22Rv1 (cell line): ENCODE measurements around the gene KLHL14.
"Not testable (repeated sequence)": the region's sequence is repeated elsewhere in the genome, so short reads cannot be mapped to it uniquely, and the experiment has no call there.

ENCODE experiments used
- H3K27ac ChIP-seq: fragments of 450-650 bp; 2 replicates; pipeline ENCODE4 v1.5.1; 2017
- CTCF ChIP-seq: fragments of 450-650 bp; IDR thresholded peaks from 2 replicates; pipeline ENCODE4 v1.5.1; 2017; ENCODE audit warnings: mild to moderate bottlenecking
- ZFX ChIP-seq: fragments of 450-650 bp; IDR thresholded peaks from 2 replicates; pipeline ENCODE4 v1.6.1; 2017; ENCODE audit warnings: antibody characterized with exemption, borderline replicate concordance

KLHL14 gene

GRCh38 chr18:32670727-32671126 is 102.1 kb downstream of the KLHL14 start:
- no peak for TF ChIP-seq ZFX
- TF ChIP-seq CTCF = no peak
- no peak overlapping the region for H3K27ac ChIP-seq

GRCh38 chr18:32669549-32670165 is 103.2 kb downstream of the KLHL14 start:
- TF ChIP-seq CTCF = peak; percentile 38
- TF ChIP-seq ZFX = no peak
- H3K27ac ChIP-seq = no peak overlapping the region

GRCh38 chr18:32668956-32669355 is 103.9 kb downstream of the KLHL14 start:
- no peak overlapping the region for H3K27ac ChIP-seq

GRCh38 chr18:32661486-32662299 is 111.1 kb downstream of the KLHL14 start:
- no peak for TF ChIP-seq ZFX
- TF ChIP-seq CTCF = no peak
- no peak overlapping the region for H3K27ac ChIP-seq

More at GRCh38 chr18:32668956-32669355, 103.9 kb downstream of the KLHL14 start:
- TF ChIP-seq ZFX (no peak), CTCF (no peak)

GRCh38 chr18:32654507-32654906 is 118.3 kb downstream of the KLHL14 start:
- not testable (repeated sequence) for H3K27ac ChIP-seq

GRCh38 chr18:32637659-32638058 is 135.2 kb downstream of the KLHL14 start:
- H3K27ac ChIP-seq = not testable (repeated sequence)

- no peak overlapping the region for H3K27ac ChIP-seq
- TF ChIP-seq CTCF = no peak
- no peak for TF ChIP-seq ZFX
These were observed 135.6 kb downstream of the KLHL14 start for GRCh38 chr18:32637226-32637625.

- no peak for TF ChIP-seq ZFX
- no peak for TF ChIP-seq CTCF
These were observed 137.9 kb downstream of the KLHL14 start for GRCh38 chr18:32634876-32635431.

More at GRCh38 chr18:32634876-32635431, 137.9 kb downstream of the KLHL14 start:
- no peak overlapping the region for H3K27ac ChIP-seq
